ENCODE data around the gene SAMD11. TPM values are rescaled to one million over a fixed set of nuclear protein-coding genes. Genes with fewer than 3 reads are reported as not detected.

SAMD11 gene
- total and polyA plus RNA-seq, 2 of the 13 experiments (the other 11 are each of a cell fraction or from before 2014, with no cell fraction given), result 0.11 TPM; not detected in 1

DNA sequence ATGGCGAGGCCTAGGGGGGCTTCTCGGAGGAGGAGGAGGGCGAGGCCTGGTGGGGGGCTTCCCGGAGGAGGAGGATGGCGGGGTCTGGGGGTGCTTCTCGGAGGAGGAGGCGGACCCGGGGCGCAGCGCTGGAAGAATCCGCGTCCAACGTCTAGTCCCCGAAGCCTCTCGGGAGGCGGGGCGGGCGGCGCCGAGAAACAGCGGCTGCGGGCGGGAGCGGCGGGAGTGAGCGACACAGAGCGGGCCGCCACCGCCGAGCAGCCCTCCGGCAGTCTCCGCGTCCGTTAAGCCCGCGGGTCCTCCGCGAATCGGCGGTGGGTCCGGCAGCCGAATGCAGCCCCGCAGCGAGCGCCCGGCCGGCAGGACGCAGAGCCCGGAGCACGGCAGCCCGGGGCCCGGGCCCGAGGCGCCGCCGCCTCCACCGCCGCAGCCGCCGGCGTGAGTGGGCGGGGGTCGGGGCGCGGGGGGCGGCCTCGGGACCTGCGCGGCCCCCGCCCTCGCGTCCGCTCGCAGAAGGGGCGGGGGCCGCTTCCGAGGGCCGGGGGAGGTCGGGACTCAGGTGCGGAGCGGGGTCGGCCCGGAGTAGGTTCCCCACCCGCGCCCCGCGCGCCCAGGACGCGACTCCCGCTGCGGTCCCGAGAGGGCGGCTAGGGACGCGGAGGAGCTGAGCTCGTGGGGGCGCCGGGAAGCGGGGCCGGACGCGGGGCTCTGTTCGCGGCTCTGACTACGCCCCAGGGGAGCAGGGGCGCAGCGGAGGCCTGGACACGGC, 36.8 kb downstream of the SAMD11 start, which contains the start of gene KLHL17 (continued):
- TF ChIP-seq GMEB1 (CRISPR knock-in tag; IDR thresholded peaks at IDR 0.05; ENCODE audit: borderline replicate concordance) (0 out of 2 replicates have a peak, but pooled peaks have one; percentile 22), SETDB1 (CRISPR knock-in tag; IDR thresholded peaks at IDR 0.05; ENCODE audit: borderline replicate concordance) (no peak), REST (IDR thresholded peaks at IDR 0.05; ENCODE audit: borderline replicate concordance in 1 of 2, low read depth in 1 of 2, low read length in 2 of 2) (no peak), ZNF143 (CRISPR knock-in tag; IDR thresholded peaks at IDR 0.05) (peak; percentile 64; the same call in 1 of the 2 replicates), SPEN (CRISPR knock-in tag; IDR thresholded peaks at IDR 0.05; ENCODE audit: low read depth) (0 out of 2 replicates have a peak, but pooled peaks have one; percentile 53), ASH2L (IDR thresholded peaks at IDR 0.05; ENCODE audit: insufficient read length, low read depth, low read length) (peak; percentile 32), ZBTB20 (CRISPR knock-in tag; IDR thresholded peaks at IDR 0.05; ENCODE audit: borderline replicate concordance, low read depth) (0 out of 2 replicates have a peak, but pooled peaks have one; percentile 23), ZNF251 (CRISPR knock-in tag; IDR thresholded peaks at IDR 0.05) (no peak), ZNF772 (CRISPR knock-in tag; IDR thresholded peaks at IDR 0.05) (peak; percentile 78; the same call in 1 of the 2 replicates), HMG20B (CRISPR knock-in tag; conservative IDR thresholded peaks at IDR 0.05) (0 out of 2 replicates have a peak, but pooled peaks have one; percentile 25), ZNF446 (CRISPR knock-in tag; IDR thresholded peaks at IDR 0.05) (no peak), AKAP8 (CRISPR knock-in tag; IDR thresholded peaks at IDR 0.05) (0 out of 2 replicates have a peak, but pooled peaks have one; percentile 17), MAZ (IDR thresholded peaks at IDR 0.05; ENCODE audit: borderline replicate concordance, low read depth, low read length) (peak; percentile 95), MAZ (CRISPR knock-in tag; IDR thresholded peaks at IDR 0.05; ENCODE audit: low read depth) (peak; percentile 95)
- TF ChIP-seq, protein P1, sequence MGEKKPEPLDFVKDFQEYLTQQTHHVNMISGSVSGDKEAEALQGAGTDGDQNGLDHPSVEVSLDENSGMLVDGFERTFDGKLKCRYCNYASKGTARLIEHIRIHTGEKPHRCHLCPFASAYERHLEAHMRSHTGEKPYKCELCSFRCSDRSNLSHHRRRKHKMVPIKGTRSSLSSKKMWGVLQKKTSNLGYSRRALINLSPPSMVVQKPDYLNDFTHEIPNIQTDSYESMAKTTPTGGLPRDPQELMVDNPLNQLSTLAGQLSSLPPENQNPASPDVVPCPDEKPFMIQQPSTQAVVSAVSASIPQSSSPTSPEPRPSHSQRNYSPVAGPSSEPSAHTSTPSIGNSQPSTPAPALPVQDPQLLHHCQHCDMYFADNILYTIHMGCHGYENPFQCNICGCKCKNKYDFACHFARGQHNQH (CRISPR knock-in tag; IDR thresholded peaks at IDR 0.05), result peak; percentile 39; the same call in 1 of the 2 replicates
- TF ChIP-seq, protein P2, sequence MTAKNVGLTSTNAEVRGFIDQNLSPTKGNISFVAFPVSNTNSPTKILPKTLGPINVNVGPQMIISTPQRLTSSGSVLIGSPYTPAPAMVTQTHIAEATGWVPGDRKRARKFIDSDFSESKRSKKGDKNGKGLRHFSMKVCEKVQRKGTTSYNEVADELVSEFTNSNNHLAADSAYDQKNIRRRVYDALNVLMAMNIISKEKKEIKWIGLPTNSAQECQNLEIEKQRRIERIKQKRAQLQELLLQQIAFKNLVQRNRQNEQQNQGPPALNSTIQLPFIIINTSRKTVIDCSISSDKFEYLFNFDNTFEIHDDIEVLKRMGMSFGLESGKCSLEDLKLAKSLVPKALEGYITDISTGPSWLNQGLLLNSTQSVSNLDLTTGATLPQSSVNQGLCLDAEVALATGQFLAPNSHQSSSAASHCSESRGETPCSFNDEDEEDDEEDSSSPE (CRISPR knock-in tag; IDR thresholded peaks at IDR 0.05), result peak; percentile 68
- TF ChIP-seq, protein P3, sequence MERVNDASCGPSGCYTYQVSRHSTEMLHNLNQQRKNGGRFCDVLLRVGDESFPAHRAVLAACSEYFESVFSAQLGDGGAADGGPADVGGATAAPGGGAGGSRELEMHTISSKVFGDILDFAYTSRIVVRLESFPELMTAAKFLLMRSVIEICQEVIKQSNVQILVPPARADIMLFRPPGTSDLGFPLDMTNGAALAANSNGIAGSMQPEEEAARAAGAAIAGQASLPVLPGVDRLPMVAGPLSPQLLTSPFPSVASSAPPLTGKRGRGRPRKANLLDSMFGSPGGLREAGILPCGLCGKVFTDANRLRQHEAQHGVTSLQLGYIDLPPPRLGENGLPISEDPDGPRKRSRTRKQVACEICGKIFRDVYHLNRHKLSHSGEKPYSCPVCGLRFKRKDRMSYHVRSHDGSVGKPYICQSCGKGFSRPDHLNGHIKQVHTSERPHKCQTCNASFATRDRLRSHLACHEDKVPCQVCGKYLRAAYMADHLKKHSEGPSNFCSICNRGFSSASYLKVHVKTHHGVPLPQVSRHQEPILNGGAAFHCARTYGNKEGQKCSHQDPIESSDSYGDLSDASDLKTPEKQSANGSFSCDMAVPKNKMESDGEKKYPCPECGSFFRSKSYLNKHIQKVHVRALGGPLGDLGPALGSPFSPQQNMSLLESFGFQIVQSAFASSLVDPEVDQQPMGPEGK (CRISPR knock-in tag; IDR thresholded peaks at IDR 0.05), result peak; percentile 53; the same call in 1 of the 2 replicates

Measured in HepG2 (cell line).